Measurements from ENCODE around the gene SLC38A3.
"Not testable (repeated sequence)": the region's sequence is repeated elsewhere in the genome, so short reads cannot be mapped to it uniquely, and the experiment has no call there.

SLC38A3 gene

GRCh38 chr3:50242381-50242770 lies 37.3 kb downstream of the SLC38A3 start:
- Histone ChIP-seq H3K27ac (ENCODE audit: low read depth, low read length) (peak overlapping the region; percentile 79), H2AFZ (ENCODE audit: low read length, unreplicated experiment) (no peak overlapping the region), H3K4me1 (ENCODE audit: control insufficient read depth, insufficient read depth, low read length, unreplicated experiment) (peaks cover 79% of the 10 kb centered on the region), H3K79me2 (ENCODE audit: control insufficient read depth, insufficient read depth, low read length, unreplicated experiment) (peaks cover 90% of the 10 kb centered on the region), H3K4me3 (ENCODE audit: low read depth, low read length) (no peak overlapping the region), H3K27me3 (ENCODE audit: insufficient read depth, low read length) (no peaks in the 10 kb centered on the region), H3K36me3 (ENCODE audit: insufficient read depth, low read length) (peaks cover 3% of the 10 kb centered on the region; the same call in 1 of the 2 replicates)

DNA sequence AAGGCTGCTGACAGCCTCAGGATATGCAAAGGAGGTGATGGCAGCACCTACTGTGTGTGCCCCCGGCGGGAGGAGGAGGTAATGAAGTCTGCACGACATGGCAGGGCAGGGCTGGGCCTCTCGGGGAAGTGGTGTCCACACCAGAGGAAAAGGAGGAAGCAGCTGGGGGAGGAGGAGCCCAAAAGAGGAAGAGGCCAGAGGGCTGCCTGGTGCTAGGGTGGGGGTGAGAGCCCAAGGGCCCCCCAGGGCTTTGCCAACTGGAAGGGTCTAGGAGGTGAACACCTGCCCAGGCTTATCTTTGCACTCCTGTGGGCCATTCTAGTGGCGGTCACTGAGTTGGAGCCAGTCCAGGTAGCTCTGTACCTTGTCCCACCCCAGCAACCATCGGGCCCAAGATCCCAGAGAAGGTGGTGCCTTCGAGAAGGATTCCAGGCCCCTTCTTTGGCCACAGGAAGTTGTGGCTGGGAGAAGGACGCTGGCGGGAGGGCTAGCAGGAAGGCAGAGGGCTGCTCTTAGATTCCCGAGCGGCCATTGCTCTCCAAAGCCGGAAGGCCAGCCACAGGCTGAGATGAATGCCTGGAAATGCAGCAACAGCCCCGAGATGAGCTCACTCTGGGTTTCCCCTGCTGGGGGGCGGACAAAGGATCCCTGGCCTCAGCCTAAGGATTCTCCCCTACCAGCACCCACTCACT lies 37.9 kb downstream of the SLC38A3 start:
- Histone ChIP-seq H3K36me3 (ENCODE audit: insufficient read depth, low read length) (peaks cover 3% of the 10 kb centered on the region; the same call in 1 of the 2 replicates), H3K27ac (ENCODE audit: low read depth, low read length) (peak overlapping the region; percentile 79), H3K4me1 (ENCODE audit: control insufficient read depth, insufficient read depth, low read length, unreplicated experiment) (peaks cover 85% of the 10 kb centered on the region), H3K4me3 (ENCODE audit: low read depth, low read length) (peak overlapping the region; percentile 13; the same call in 1 of the 2 replicates), H3K27me3 (ENCODE audit: insufficient read depth, low read length) (no peaks in the 10 kb centered on the region), H2AFZ (ENCODE audit: low read length, unreplicated experiment) (no peak overlapping the region), H3K79me2 (ENCODE audit: control insufficient read depth, insufficient read depth, low read length, unreplicated experiment) (peaks cover 90% of the 10 kb centered on the region)

GRCh38 chr3:50243543-50243895 lies 38.4 kb downstream of the SLC38A3 start:
- H3K79me2 ChIP-seq (ENCODE audit: control insufficient read depth, insufficient read depth, low read length, unreplicated experiment), result peaks cover 90% of the 10 kb centered on the region

GRCh38 chr3:50244813-50245212 lies 39.7 kb downstream of the SLC38A3 start:
- H3K27me3 ChIP-seq (ENCODE audit: insufficient read depth, low read length); H2AFZ ChIP-seq (ENCODE audit: low read length, unreplicated experiment); H3K4me3 ChIP-seq (ENCODE audit: low read depth, low read length); H3K36me3 ChIP-seq (ENCODE audit: insufficient read depth, low read length): not testable (repeated sequence)
- Histone ChIP-seq H3K4me1 (ENCODE audit: control insufficient read depth, insufficient read depth, low read length, unreplicated experiment) (peaks cover 85% of the 10 kb centered on the region), H3K79me2 (ENCODE audit: control insufficient read depth, insufficient read depth, low read length, unreplicated experiment) (peaks cover 90% of the 10 kb centered on the region), H3K27ac (ENCODE audit: low read depth, low read length) (peak overlapping the region; percentile 82; the same call in 1 of the 2 replicates)

More at GRCh38 chr3:50243543-50243895, 38.4 kb downstream of the SLC38A3 start:
- no peak overlapping the region for H3K4me3 ChIP-seq (ENCODE audit: low read depth, low read length)
- H3K27ac ChIP-seq (ENCODE audit: low read depth, low read length), result peak overlapping the region; percentile 79
- H3K27me3 ChIP-seq (ENCODE audit: insufficient read depth, low read length), result no peaks in the 10 kb centered on the region
- H2AFZ ChIP-seq (ENCODE audit: low read length, unreplicated experiment), result no peak overlapping the region
- H3K36me3 ChIP-seq (ENCODE audit: insufficient read depth, low read length), result peaks cover 3% of the 10 kb centered on the region; the same call in 1 of the 2 replicates
- H3K4me1 ChIP-seq (ENCODE audit: control insufficient read depth, insufficient read depth, low read length, unreplicated experiment), result peaks cover 85% of the 10 kb centered on the region

DNA sequence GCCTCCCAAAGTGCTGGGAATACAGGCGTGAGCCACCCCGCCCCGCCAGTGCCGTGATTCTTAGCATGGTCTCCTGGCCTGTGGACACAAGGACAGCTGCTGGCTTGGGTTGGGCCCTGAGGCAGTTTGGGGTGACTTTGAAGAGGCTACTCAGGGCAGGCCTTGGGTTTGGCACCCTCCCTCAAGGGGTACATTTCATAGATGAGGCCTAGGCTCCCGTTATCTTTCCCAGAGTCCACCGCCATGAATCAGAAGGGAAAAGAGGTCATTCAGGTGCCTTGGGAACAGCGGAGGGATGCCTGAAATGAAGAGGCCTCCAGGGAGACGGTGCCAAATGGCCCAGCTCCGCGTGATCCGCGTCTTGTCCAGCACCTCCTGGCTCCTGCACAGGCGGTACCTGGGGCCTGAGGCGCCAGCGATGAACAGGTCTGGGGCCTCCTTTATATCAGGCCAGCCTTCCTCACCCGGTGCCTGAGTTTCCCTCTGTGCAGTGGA lies 40.2 kb downstream of the SLC38A3 start:
- peaks cover 90% of the 10 kb centered on the region for H3K79me2 ChIP-seq (ENCODE audit: control insufficient read depth, insufficient read depth, low read length, unreplicated experiment)
- H2AFZ ChIP-seq (ENCODE audit: low read length, unreplicated experiment), result no peak overlapping the region
- no peaks in the 10 kb centered on the region for H3K27me3 ChIP-seq (ENCODE audit: insufficient read depth, low read length)
- peaks cover 86% of the 10 kb centered on the region for H3K4me1 ChIP-seq (ENCODE audit: control insufficient read depth, insufficient read depth, low read length, unreplicated experiment)
- peaks cover 3% of the 10 kb centered on the region; the same call in 1 of the 2 replicates for H3K36me3 ChIP-seq (ENCODE audit: insufficient read depth, low read length)
- peak overlapping the region; percentile 82 for H3K27ac ChIP-seq (ENCODE audit: low read depth, low read length)
- no peak overlapping the region for H3K4me3 ChIP-seq (ENCODE audit: low read depth, low read length)

DNA sequence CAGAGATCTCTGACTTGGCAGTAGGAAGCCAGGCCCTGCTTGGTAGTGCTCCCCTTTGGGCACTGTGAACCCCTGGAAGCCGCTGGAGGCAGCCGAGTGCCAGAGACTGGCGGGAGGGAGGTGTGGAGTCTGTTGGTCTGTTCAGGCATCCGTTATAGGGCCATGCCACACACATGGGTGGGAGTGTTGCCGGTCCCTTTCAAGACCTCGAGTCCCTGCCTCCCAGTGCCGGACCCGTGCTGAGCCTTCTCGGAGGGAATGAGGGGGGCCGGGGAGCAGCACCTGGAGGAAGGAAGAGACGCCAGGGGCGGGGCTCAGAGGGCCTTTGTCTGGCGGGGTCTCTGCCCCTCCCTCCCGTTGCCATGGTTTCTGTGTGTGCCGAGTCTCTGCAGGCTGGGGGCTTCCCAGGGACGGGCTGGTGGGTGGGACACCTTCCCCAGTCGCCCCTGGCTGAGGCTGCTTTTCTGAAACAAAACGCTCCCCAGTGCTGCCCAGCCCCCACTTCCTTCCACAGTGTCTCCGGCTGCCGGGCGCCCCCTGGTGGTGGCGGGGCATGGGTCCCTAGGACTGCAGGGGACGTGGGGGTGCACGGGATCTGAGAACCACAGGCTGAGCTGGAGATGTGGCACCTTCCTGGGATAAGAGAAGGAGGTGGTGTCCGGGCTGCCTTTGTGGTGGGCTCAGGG lies 40.9 kb downstream of the SLC38A3 start:
- Histone ChIP-seq H3K36me3 (ENCODE audit: insufficient read depth, low read length) (peaks cover 3% of the 10 kb centered on the region; the same call in 1 of the 2 replicates), H2AFZ (ENCODE audit: low read length, unreplicated experiment) (no peak overlapping the region), H3K79me2 (ENCODE audit: control insufficient read depth, insufficient read depth, low read length, unreplicated experiment) (peaks cover 90% of the 10 kb centered on the region), H3K4me1 (ENCODE audit: control insufficient read depth, insufficient read depth, low read length, unreplicated experiment) (peaks cover 87% of the 10 kb centered on the region), H3K4me3 (ENCODE audit: low read depth, low read length) (peak overlapping the region; percentile 32), H3K27ac (ENCODE audit: low read depth, low read length) (peak overlapping the region; percentile 82), H3K27me3 (ENCODE audit: insufficient read depth, low read length) (no peaks in the 10 kb centered on the region)

- Histone ChIP-seq H3K4me3 (ENCODE audit: low read depth, low read length) (peak overlapping the region; percentile 32), H3K27me3 (ENCODE audit: insufficient read depth, low read length) (no peaks in the 10 kb centered on the region), H3K79me2 (ENCODE audit: control insufficient read depth, insufficient read depth, low read length, unreplicated experiment) (peaks cover 90% of the 10 kb centered on the region), H3K4me1 (ENCODE audit: control insufficient read depth, insufficient read depth, low read length, unreplicated experiment) (peaks cover 84% of the 10 kb centered on the region), H3K36me3 (ENCODE audit: insufficient read depth, low read length) (peaks cover 3% of the 10 kb centered on the region; the same call in 1 of the 2 replicates), H2AFZ (ENCODE audit: low read length, unreplicated experiment) (no peak overlapping the region), H3K27ac (ENCODE audit: low read depth, low read length) (peak overlapping the region; percentile 82)
Observed at GRCh38 chr3:50246517-50246954, 41.5 kb downstream of the SLC38A3 start.

GRCh38 chr3:50248387-50248786 lies 43.3 kb downstream of the SLC38A3 start:
- H3K36me3 ChIP-seq (ENCODE audit: insufficient read depth, low read length), result peaks cover 2% of the 10 kb centered on the region; the same call in 1 of the 2 replicates
- H2AFZ ChIP-seq (ENCODE audit: low read length, unreplicated experiment), result no peak overlapping the region
- H3K79me2 ChIP-seq (ENCODE audit: control insufficient read depth, insufficient read depth, low read length, unreplicated experiment), result peaks cover 82% of the 10 kb centered on the region
- peak overlapping the region; percentile 82 for H3K27ac ChIP-seq (ENCODE audit: low read depth, low read length)
- peaks cover 73% of the 10 kb centered on the region for H3K4me1 ChIP-seq (ENCODE audit: control insufficient read depth, insufficient read depth, low read length, unreplicated experiment)
- H3K4me3 ChIP-seq (ENCODE audit: low read depth, low read length), result no peak overlapping the region; the same call in 1 of the 2 replicates
- no peaks in the 10 kb centered on the region for H3K27me3 ChIP-seq (ENCODE audit: insufficient read depth, low read length)

- Histone ChIP-seq H3K4me3 (ENCODE audit: low read depth, low read length) (no peak overlapping the region), H2AFZ (ENCODE audit: low read length, unreplicated experiment) (no peak overlapping the region), H3K27ac (ENCODE audit: low read depth, low read length) (peak overlapping the region; percentile 82), H3K36me3 (ENCODE audit: insufficient read depth, low read length) (no peaks in the 10 kb centered on the region), H3K79me2 (ENCODE audit: control insufficient read depth, insufficient read depth, low read length, unreplicated experiment) (peaks cover 74% of the 10 kb centered on the region), H3K27me3 (ENCODE audit: insufficient read depth, low read length) (no peaks in the 10 kb centered on the region), H3K4me1 (ENCODE audit: control insufficient read depth, insufficient read depth, low read length, unreplicated experiment) (peaks cover 73% of the 10 kb centered on the region)
Observed at GRCh38 chr3:50249457-50249856, 44.4 kb downstream of the SLC38A3 start.

GRCh38 chr3:50250514-50250913 lies 45.4 kb downstream of the SLC38A3 start:
- Histone ChIP-seq H3K4me3 (ENCODE audit: low read depth, low read length) (no peak overlapping the region), H3K27me3 (ENCODE audit: insufficient read depth, low read length) (no peaks in the 10 kb centered on the region), H3K4me1 (ENCODE audit: control insufficient read depth, insufficient read depth, low read length, unreplicated experiment) (peaks cover 77% of the 10 kb centered on the region), H3K36me3 (ENCODE audit: insufficient read depth, low read length) (no peaks in the 10 kb centered on the region), H2AFZ (ENCODE audit: low read length, unreplicated experiment) (no peak overlapping the region), H3K27ac (ENCODE audit: low read depth, low read length) (0 out of 2 replicates have a peak overlapping the region, but pooled peaks have one; percentile 82), H3K79me2 (ENCODE audit: control insufficient read depth, insufficient read depth, low read length, unreplicated experiment) (peaks cover 75% of the 10 kb centered on the region)
